ENCODE results near the gene UGT1A10.
"Not testable (repeated sequence)": the region's sequence is repeated elsewhere in the genome, so short reads cannot be mapped to it uniquely, and the experiment has no call there.

Gene UGT1A10

DNA sequence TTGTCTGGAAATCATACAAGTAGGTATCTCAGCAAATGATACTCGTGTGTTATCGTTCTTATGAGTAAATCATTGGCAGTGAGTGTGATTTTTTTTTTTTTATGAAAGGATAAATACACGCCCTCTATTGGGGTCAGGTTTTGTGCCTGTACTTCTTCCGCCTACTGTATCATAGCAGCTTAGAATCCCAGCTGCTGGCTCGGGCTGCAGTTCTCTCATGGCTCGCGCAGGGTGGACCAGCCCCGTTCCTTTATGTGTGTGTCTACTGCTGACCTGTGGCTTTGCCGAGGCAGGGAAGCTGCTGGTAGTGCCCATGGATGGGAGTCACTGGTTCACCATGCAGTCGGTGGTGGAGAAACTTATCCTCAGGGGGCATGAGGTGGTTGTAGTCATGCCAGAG is at the start of gene UGT1A10:
Gene UGT1A10 (plus strand): TSS at position 143 of the 400 bp plus-strand sequence. CDS start 75 bp downstream, at position 218.
- DNase-seq (ENCODE audit: low spot score): not testable (repeated sequence)

- no peak for DNase-seq (ENCODE audit: low spot score)
These were observed 47.8 kb upstream of the UGT1A10 start for GRCh38 chr2:233588400-233588799.

DNA sequence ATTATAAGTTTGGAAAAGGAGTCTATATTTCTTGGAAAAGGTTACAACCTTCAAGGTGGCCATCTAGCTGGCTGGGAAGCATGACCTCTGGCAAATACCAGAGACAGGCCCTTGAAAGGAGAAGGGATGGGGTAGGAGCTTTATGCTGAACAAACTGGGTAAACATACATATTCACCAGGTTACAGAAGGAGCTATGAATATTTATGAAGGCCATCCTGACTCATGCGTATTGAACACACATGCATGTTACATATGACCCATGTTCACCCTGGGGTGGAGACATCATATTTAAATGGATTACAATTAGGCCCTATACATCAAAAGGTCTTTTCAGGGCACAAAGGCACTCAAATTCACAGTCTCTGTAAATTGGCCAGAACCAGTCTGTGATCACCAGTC is 43.5 kb upstream of the UGT1A10 start:
- not testable (repeated sequence) for DNase-seq (ENCODE audit: low spot score)

DNA sequence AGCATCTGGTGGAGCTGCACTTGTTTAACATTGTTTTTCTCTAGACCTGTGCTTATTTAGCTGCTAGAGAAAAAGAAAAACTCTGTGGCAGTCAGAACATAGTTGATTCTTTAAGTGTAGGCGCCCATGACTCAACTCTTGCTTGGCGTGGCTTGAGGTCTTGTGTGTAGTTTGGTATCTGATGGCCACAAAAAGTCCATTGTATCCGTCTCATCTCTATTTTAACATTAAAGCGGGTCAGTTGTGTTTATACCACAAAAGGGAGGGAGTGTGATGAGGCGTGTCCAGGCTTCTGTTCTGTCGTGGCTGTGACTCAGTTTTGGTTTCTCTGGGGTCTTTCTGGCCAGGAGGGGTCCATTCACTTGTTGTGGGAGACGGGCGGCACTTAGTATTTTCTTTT is 43.0 kb upstream of the UGT1A10 start:
- DNase-seq (ENCODE audit: low spot score): no peak

DNA sequence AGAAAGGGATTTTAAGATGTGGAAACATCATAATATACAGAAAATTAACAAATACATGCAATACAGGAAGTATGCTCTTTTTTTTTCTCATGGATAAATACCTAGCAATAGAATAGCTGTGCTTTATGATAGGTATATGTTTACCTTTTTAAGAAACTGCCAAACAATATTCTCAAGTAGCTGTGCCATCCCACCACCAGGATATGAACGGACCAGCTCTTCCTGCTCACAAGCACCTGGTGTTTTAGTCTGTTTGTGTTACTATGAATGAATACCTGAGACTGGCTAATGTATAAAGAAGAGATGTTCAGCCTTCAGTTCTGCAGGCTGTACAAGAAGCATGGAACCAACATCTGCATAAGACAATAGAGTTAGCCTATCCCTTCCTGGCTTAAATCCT is 38.7 kb upstream of the UGT1A10 start:
- no peak for DNase-seq (ENCODE audit: low spot score)

DNA sequence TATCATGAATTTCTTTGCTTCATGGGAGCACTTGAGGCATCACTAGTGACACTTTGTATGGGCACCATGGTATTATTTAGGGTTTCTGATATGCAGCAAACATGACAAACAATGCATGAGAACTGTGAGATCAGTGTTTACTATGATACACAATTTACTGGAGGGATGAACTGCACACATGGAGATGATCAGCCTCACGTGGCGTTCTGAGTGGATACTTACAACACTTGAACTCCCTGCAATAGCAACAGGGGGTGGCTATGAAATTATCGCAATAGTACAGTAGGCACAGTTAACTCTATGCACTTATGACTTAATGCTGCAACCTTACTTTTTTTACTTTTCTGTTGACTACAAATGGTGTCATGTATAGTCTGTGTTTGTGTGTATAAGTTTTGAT is 37.3 kb upstream of the UGT1A10 start:
- no peak for DNase-seq (ENCODE audit: low spot score)

GRCh38 chr2:233600386-233600785 is 35.9 kb upstream of the UGT1A10 start:
- DNase-seq (ENCODE audit: low spot score): no peak

GRCh38 chr2:233602076-233602475 is 34.2 kb upstream of the UGT1A10 start:
- DNase-seq (ENCODE audit: low spot score): no peak

DNA sequence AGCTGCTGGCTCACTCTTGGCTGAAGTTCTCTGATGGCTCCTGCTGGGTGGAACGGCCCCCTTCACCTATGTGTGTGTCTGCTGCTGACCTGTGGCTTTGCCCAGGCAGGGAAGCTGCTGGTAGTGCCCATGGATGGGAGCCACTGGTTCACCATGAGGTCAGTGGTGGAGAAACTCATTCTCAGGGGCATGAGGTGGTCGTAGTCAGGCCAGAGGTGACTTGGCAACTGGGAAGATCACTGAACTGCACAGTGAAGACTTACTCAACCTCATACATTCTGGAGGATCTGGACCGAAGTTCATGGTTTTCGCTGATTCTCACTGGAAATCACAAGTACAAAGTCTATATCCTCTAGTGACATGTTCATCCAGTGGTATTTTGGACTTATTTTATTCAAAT is 32.7 kb upstream of the UGT1A10 start:
- DNase-seq (ENCODE audit: low spot score): no peak

- DNase-seq (ENCODE audit: low spot score): no peak
These were observed 31.4 kb upstream of the UGT1A10 start for GRCh38 chr2:233604826-233605225.

DNA sequence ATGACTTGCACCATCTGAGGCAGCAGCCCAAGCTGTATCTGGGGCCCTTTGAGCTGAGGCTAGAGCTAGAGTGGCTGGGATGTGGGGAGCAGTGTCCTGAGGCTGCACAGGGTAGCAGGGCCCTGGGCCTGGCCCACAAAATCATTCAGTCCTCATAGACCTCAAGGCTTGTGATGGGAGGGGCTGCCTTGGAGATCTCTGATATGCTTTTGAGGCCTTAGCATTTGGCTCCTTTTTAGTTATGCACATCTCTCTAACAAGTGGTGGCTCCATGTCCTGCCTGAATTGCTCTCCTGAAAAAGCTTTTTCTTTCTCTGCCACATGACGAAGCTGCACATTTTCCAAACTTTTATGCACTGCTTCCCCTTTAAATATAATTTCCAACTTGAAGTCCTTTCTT is 30.6 kb upstream of the UGT1A10 start:
- DNase-seq (ENCODE audit: low spot score): no peak

GRCh38 chr2:233611284-233611683 is 25.0 kb upstream of the UGT1A10 start:
- no peak for DNase-seq (ENCODE audit: low spot score)

DNA sequence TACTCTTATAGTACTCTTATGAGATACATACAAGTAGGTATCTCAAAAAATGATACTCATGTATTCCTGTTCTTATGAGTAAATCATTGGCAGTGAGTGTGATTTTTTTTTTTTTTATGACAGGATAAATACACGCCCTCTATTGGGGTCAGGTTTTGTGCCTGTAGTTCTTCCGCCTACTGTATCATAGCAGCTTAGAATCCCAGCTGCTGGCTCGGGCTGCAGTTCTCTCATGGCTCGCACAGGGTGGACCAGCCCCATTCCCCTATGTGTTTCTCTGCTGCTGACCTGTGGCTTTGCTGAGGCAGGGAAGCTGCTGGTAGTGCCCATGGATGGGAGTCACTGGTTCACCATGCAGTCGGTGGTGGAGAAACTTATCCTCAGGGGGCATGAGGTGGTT is 18.8 kb upstream of the UGT1A10 start, which contains the start of gene UGT1A8:
Gene UGT1A8 (plus strand): TSS at position 158 of the 400 bp plus-strand sequence. CDS start 75 bp downstream, at position 233.
- DNase-seq (ENCODE audit: low spot score): not testable (repeated sequence)

- DNase-seq (ENCODE audit: low spot score): no peak
These were observed 16.0 kb upstream of the UGT1A10 start for GRCh38 chr2:233620204-233620603.

DNA sequence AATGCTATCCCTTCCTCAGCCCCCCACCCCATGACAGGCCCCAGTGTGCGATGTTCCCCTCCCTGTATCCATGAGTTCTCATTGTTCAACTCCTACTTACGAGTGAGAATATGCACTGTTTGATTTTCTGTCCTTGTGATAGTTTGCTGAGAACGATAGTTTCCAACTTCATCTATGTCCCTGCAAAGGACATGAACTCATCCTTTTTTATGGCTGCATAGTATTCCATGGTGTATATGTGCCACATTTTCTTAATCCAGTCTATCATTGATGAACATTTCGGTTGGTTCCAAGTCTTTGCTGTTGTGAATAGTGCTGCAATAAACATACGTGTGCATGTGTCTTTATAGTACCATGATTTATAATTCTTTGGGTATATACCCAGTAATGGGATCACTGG is 14.4 kb upstream of the UGT1A10 start:
- DNase-seq (ENCODE audit: low spot score): not testable (repeated sequence)

DNA sequence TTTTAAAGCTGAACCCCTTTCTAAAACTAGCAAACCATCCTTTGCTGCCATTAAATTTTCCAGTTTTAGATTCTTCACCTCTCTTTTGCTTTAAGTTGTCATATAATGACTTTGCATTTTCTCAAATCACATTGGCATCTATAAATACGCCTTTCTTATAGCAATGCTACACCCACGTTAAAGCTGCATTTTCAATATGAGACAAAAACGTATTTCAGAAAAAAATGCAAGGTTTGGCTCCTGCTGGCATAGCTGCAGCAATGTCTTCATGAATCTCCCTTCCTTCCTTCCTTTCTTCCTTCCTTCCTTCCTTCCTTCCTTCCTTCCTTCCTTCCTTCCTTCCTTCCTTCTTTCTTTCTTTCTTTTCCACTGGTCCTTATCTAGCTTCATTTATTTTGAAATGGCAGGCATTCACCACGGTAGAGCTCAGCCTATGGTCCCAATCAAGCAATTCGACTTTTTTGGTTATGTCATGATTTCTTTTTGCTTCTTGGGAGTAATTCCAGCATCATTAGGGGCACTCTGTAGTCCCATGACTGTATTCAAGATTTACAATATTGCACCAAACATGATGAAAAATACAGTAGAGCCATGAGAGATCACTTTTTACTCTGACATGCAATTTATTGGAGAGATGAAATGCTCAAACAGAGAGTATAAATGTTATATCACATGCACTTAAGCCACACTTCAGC is 8.8 kb upstream of the UGT1A10 start:
- DNase-seq (ENCODE audit: low spot score): no peak

DNA sequence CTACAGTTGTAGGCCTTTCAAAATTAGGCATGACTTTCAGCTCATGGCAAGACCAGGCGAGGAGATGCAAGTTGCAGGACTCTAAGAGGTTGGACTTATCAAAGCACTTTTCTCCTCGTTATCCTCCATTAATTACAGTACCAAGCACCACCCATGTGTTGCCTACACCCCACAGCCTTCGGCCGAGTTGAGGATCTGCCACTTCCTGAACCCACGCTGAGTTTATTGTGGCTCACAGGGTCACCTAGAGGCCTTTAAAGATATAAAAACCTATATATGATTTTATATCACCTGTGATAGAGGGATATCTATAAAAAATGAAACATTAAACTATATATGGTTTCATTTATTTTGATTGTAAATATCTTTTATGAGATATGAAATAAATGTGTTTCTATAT is 2.6 kb downstream of the UGT1A10 start:
- no peak for DNase-seq (ENCODE audit: low spot score)

DNA sequence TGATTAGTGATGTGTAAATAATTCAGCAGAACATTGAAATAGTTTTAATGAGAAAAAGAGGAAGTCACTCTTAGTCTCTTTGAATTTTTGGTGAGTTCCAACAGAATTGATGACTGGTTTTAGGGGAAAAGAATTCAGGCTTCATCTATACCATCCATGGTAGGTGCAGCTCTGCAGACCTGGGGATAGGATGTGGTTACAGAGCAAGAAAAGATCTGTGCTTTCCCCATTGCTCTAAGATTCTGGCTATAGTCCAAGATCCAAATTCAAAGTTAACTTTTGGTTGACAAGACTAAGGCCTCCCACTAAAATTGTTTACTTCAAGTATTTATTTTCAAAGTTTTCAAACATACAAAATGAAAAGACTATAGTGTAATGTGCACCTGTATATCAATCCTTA is 3.6 kb downstream of the UGT1A10 start:
- no peak for DNase-seq (ENCODE audit: low spot score)

GRCh38 chr2:233643128-233643527 is 6.9 kb downstream of the UGT1A10 start:
- DNase-seq (ENCODE audit: low spot score): peak; percentile 11

- DNase-seq (ENCODE audit: low spot score): not testable (repeated sequence)
These were observed 9.8 kb downstream of the UGT1A10 start for GRCh38 chr2:233646033-233646432.

- no peak for DNase-seq (ENCODE audit: low spot score)
These were observed 14.7 kb downstream of the UGT1A10 start for GRCh38 chr2:233650981-233651380.

GRCh38 chr2:233651430-233651829 is 15.2 kb downstream of the UGT1A10 start:
- no peak for DNase-seq (ENCODE audit: low spot score)

GRCh38 chr2:233654501-233654900 is 18.3 kb downstream of the UGT1A10 start:
- no peak for DNase-seq (ENCODE audit: low spot score)

DNA sequence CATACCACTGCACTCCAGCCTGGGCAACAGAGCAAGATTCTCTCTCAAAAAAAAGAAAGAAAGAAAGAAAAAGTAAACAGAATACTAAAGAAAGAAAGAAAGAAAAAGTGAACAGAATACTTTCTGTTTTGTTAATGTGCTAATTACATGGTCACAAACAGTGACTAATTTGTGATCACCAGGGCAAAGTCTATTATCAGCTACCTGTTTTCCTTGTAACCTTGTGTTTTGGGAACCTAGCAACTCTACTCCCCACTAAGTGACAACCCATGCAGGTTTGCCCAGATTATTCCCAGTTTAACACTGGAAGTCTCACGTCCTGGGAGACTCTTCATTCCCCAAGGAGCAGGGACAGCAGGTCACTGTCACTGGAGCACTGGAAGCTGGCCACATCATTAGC is 18.8 kb downstream of the UGT1A10 start:
- no peak for DNase-seq (ENCODE audit: low spot score)
